BJ (cell line): ENCODE results near the gene CXCL8. TPM values are rescaled to one million over a fixed set of nuclear protein-coding genes. Genes with fewer than 3 reads are reported as not detected.

ENCODE experiments used
- CTCF ChIA-PET: fragments of 350-600 bp; formaldehyde crosslinking; extraction: SDS; loops from one replicate; lab custom pipeline; 2021; ENCODE audit warnings: antibody characterized with exemption, inconsistent platforms; lab: Yijun Ruan, JAX
- POLR2A ChIA-PET: fragments of 300-600 bp; sonication (Branson Sonifier 250); formaldehyde crosslinking; extraction: SDS; loops from one replicate; lab custom pipeline; 2021; ENCODE audit warnings: antibody characterized with exemption; lab: Charles Lee
- DNase-seq: peaks from one replicate; pipeline ENCODE4 v3.0.0-alpha.2; 2011; ENCODE audit warnings: low read depth
- H3K27me3 ChIP-seq: 2 replicates; pipeline ENCODE4 v1.6.0; 2011; ENCODE audit warnings: low read length; ENCODE audit not compliant: control insufficient read depth, insufficient read depth
- H3K36me3 ChIP-seq: 2 replicates; pipeline ENCODE4 v1.5.1; 2011; ENCODE audit warnings: low read length; ENCODE audit not compliant: control insufficient read depth, insufficient read depth
- H3K4me3 ChIP-seq: 2 replicates; pipeline ENCODE4 v1.5.1; 2011; ENCODE audit warnings: low read depth, mild to moderate bottlenecking, control low read depth, low read length
- polyA plus RNA-seq: library from polyadenylated mRNA; depleted of rRNA; stranded (reverse); fragments of >200 nt; gene quantifications from 2 replicates; pipeline ENCODE4 v1.2.3, GENCODE V29; 2011
- TF ChIP-seq, protein P1 (sequence below): IDR thresholded peaks from 2 replicates; pipeline ENCODE4 v1.5.1; 2011; ENCODE audit warnings: low read depth, mild to moderate bottlenecking, control low read depth, inconsistent platforms, low read length, moderate library complexity; ENCODE audit not compliant: insufficient read depth

Gene CXCL8
- polyA plus RNA-seq, 1 experiment: 1.1 TPM

DNA sequence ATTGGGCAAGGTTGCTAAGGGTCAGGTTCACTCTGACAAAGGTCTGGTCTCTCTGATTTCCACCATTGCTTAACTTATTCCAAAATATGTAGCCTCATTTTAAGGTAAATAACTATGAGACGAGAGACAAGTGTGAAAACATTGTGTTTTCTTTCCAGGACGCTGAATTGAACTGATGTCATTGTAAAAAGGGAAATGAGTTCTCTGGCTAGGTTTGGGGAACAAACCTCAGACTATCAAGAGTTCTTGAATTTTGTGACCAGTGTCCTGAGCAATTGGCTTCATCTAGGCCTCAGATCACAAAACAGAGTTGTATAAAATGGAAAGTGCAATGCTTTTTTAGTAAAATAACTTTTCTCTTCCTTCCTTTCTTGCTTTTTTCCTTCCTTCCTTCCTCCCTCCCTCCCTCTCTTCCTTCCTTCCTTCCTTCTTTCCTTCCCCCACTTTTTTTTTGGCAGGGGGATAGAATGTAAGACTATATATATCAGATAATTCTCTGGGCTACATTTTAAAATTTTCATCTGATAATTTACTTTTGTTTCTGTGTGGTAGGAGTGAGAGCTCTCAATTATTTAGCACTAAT, 30.8 kb upstream of the CXCL8 start:
- TF ChIP-seq, protein P1, sequence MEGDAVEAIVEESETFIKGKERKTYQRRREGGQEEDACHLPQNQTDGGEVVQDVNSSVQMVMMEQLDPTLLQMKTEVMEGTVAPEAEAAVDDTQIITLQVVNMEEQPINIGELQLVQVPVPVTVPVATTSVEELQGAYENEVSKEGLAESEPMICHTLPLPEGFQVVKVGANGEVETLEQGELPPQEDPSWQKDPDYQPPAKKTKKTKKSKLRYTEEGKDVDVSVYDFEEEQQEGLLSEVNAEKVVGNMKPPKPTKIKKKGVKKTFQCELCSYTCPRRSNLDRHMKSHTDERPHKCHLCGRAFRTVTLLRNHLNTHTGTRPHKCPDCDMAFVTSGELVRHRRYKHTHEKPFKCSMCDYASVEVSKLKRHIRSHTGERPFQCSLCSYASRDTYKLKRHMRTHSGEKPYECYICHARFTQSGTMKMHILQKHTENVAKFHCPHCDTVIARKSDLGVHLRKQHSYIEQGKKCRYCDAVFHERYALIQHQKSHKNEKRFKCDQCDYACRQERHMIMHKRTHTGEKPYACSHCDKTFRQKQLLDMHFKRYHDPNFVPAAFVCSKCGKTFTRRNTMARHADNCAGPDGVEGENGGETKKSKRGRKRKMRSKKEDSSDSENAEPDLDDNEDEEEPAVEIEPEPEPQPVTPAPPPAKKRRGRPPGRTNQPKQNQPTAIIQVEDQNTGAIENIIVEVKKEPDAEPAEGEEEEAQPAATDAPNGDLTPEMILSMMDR: no peak
- CTCF ChIA-PET: no interaction called here
- Histone ChIP-seq H3K36me3 (no peaks in the 10 kb centered on the region), H3K4me3 (no peak overlapping the region), H3K27me3 (no peaks in the 10 kb centered on the region)
- POLR2A ChIA-PET: no interaction called here
- no peak for DNase-seq

DNA sequence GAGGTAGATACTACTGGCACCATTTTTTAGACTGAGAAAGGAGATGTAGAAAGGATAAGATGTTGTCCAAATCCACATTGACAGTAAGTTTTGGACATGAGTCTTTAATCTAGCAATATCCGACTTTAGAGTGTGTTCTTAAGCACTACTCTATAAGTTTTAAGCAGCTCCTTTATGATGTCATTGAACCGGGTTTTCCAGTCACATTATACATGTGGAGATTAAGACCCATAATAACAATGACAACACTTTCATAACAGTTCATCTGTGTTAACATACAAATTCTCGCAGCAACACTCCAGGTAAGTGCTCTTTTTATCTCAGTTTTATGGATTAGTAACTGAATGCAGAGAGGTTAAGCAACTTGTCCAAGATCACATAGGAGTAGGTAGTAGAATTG, 30.3 kb upstream of the CXCL8 start:
- Histone ChIP-seq H3K27me3 (no peaks in the 10 kb centered on the region), H3K36me3 (no peaks in the 10 kb centered on the region), H3K4me3 (no peak overlapping the region)
- POLR2A ChIA-PET: no interaction called here
- CTCF ChIA-PET: no interaction called here
- DNase-seq: no peak
- TF ChIP-seq, protein P1: no peak

DNA sequence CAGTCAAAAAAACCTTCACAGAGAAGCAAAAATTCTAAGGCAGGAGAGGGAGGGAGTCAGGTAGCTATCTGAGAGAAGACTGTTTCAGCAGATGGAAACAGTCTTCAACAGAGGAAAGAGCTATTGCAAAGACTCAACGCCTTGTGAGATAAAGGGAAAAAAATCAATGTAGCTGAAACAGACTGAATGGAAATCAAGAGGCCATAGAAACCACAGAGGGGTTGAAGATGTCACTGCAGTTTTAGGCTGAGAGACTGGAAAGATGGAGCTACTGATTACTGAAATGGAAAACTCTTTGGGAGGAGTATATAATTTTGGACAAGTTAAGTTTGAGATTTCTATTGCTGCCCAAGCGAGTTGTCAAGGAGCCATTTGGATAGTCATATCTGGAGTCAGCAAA, 28.4 kb upstream of the CXCL8 start:
- Histone ChIP-seq H3K27me3 (no peaks in the 10 kb centered on the region), H3K36me3 (no peaks in the 10 kb centered on the region), H3K4me3 (no peak overlapping the region)
- no peak for DNase-seq
- TF ChIP-seq, protein P1: no peak
- ChIA-PET POLR2A (interaction anchor here (0.6 kb wide), 1 partner anchor 43 kb away, joined by 4 read pairs; no protein-coding TSS in a partner anchor), CTCF (interaction anchor here (0.6 to 1.6 kb wide), 2 partner anchors 17 to 106 kb away, joined by 3 to 9 read pairs; no protein-coding TSS in a partner anchor)

DNA sequence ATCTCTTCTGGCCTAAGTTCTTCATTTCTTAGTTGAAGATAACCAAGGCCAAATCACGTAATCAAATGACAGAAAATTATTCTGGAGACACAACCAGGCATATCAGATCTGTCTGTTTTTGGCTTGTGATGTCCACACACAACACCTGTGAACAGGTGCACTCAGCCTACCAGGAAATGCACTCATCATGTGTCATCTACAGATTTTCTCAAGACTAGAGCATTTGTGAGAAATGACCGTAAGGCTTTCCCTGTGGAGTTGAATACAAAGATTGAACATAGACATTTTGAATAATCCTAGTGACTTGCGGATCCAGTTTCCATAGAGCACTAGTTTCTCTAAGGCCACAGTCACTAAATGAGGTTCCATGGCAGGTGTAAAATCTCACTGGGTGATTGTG, 26.7 kb upstream of the CXCL8 start:
- ChIA-PET CTCF (interaction anchor here (1.3 to 2.1 kb wide), 2 partner anchors 9 to 16 kb away, joined by 3 to 9 read pairs; no protein-coding TSS in a partner anchor), POLR2A (no interaction called here)
- TF ChIP-seq, protein P1: no peak
- no peak for DNase-seq
- H3K36me3 ChIP-seq: no peaks in the 10 kb centered on the region
- H3K27me3 ChIP-seq: no peaks in the 10 kb centered on the region
- no peak overlapping the region for H3K4me3 ChIP-seq

DNA sequence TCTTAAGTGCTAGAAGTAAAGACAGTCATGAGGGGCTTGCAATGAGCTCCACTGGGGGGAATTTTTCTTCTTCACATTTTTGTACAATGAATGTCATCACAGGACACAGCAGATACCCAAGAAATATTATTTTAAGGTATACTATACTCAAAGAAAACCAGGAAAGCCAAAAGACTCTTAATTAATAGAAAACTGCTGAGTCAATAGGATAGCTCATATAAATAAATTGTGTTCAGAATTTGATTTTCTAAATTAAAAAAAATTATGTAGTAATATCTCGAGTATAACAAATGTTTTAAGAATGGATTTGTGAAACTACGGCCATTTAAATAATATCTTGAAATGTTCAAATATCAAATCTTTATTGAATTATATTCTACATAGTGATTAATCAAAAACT, 25.7 kb upstream of the CXCL8 start:
- H3K36me3 ChIP-seq: no peaks in the 10 kb centered on the region
- CTCF ChIA-PET: interaction anchor here (1.3 to 2.1 kb wide), 2 partner anchors 10 to 15 kb away, joined by 3 to 9 read pairs; no protein-coding TSS in a partner anchor
- TF ChIP-seq, protein P1: no peak
- POLR2A ChIA-PET: no interaction called here
- no peak overlapping the region for H3K4me3 ChIP-seq
- DNase-seq: no peak
- H3K27me3 ChIP-seq: no peaks in the 10 kb centered on the region
